Measurements from ENCODE around the gene POU3F1. TPM values are rescaled to one million over a fixed set of nuclear protein-coding genes. Genes with fewer than 3 reads are reported as not detected.
A peak's percentile ranks its signal among the peaks of the same experiment; 100 is the strongest.

Gene POU3F1
- total and polyA plus RNA-seq, 2 of the 4 experiments (the other 2 are of a cell fraction): not detected

DNA sequence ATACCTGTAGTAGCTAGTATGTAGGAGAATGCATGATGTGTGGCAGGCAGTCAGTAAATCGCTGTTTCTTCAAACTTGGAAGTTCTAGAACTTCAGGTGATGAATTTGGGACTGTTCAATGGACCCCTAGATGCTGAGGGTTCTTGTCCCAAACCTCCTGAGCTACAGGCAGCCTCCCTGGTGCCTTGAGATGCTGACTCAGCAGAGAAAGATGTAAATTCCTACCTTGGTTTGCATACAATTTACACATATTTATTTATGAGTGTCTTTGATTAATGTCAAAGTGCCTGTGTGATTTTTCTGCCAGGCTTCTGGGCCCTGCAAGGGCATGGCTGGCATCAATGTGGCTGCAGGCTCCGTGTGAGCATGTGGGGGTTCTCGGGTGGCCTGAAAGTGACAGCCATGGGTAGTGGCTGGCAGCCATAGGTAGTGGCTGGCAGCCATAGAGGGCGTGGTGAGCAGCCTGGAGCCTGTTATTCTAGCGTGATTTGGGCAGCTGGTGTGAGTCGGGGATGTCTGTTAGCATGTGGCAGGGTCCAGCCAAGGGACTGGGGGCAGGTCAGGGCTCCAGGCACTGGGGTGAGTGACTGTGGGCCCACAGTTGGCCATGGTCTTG is 13.2 kb upstream of the POU3F1 start:
- H3K23ac ChIP-seq (ENCODE audit: low read depth, low read length): no peak overlapping the region
- H3K4me2 ChIP-seq (ENCODE audit: low read depth, low read length): no peak overlapping the region
- peaks cover 20% of the 10 kb centered on the region for H3K27me3 ChIP-seq (ENCODE audit: control insufficient read depth, insufficient read depth, low read length)
- no peak overlapping the region for H4K8ac ChIP-seq (ENCODE audit: low read depth in 2 of 2, low read length in 2 of 2)
- no peak for TF ChIP-seq RAD21 (IDR thresholded peaks at IDR 0.05; ENCODE audit: low read length)
- TF ChIP-seq CEBPB (IDR thresholded peaks at IDR 0.05; ENCODE audit: low read depth, low read length): no peak
- peak; percentile 89 for TF ChIP-seq MAFK (IDR thresholded peaks at IDR 0.05; ENCODE audit: low read depth, low read length)
- ChIA-PET CTCF (interaction anchor here (1.0 kb wide), 1 partner anchor 12 kb away, joined by 3 read pairs; no protein-coding TSS in a partner anchor), POLR2A (ENCODE audit: unreplicated experiment) (no interaction called here)
- no peak overlapping the region for H3K14ac ChIP-seq (replicated peaks; ENCODE audit: low read depth, low read length)
- H3K4ac ChIP-seq (ENCODE audit: low read depth, low read length): no peak overlapping the region
- no peaks in the 10 kb centered on the region for H3K9me1 ChIP-seq (ENCODE audit: insufficient read depth, low read length)
- H3K18ac ChIP-seq (ENCODE audit: low read depth, low read length): no peak overlapping the region
- no peaks in the 10 kb centered on the region for H3K79me1 ChIP-seq (ENCODE audit: low read depth in 1 of 2, low read length in 2 of 2)
- H2BK20ac ChIP-seq (ENCODE audit: low read depth, low read length): no peak overlapping the region
- ATAC-seq (ENCODE audit: low read depth) (no peak), DNase-seq (no peak)
- no peak overlapping the region for H2BK120ac ChIP-seq (ENCODE audit: low read depth, low read length)
- H3K4me1 ChIP-seq (ENCODE audit: control insufficient read depth, insufficient read depth, low read length): no peaks in the 10 kb centered on the region
- no peak overlapping the region for H2AK5ac ChIP-seq (ENCODE audit: low read depth, low read length)
- no peak overlapping the region for H2AFZ ChIP-seq (replicated peaks; ENCODE audit: low read length, poor library complexity)
- H4K5ac ChIP-seq (ENCODE audit: low read depth, low read length): no peak overlapping the region
- no peak overlapping the region for H3K4me3 ChIP-seq (ENCODE audit: insufficient read depth, low read depth, low read length)
- H4K20me1 ChIP-seq (ENCODE audit: insufficient read depth, low read length): no peaks in the 10 kb centered on the region
- no peak overlapping the region for H4K91ac ChIP-seq (ENCODE audit: insufficient read depth, low read depth, low read length)
- H3K9me3 ChIP-seq (ENCODE audit: control insufficient read depth, insufficient read depth, low read length): no peaks in the 10 kb centered on the region
- H2AK9ac ChIP-seq (replicated peaks; ENCODE audit: low read depth, low read length, poor library complexity): no peak overlapping the region
- H3K36me3 ChIP-seq (ENCODE audit: control insufficient read depth, insufficient read depth, low read length): no peaks in the 10 kb centered on the region
- no peak overlapping the region for H3K56ac ChIP-seq (ENCODE audit: extremely low read depth, insufficient read depth, low read length)
- H2BK15ac ChIP-seq (ENCODE audit: low read depth, low read length): no peak overlapping the region
- 30% methylated on average over 3 of the region's 6 CpGs; no CpG with 5 or more reads in 1 of the 2 experiments for WGBS, 2 experiments (ENCODE audit: extremely low coverage in 2 of 2, insufficient read length in 1 of 2)
- dilution Hi-C loops (cut with HindIII; ENCODE audit: low sequenced_read_pairs, unreplicated experiment) (no loop called here), intact Hi-C loops (cut with micrococcal nuclease) (no loop called here), in situ Hi-C loops (cut with MboI; ENCODE audit: low sequenced_read_pairs) (no loop called here)
- no TSS peak for BruUV-seq (replicated peaks)
- H3K27ac ChIP-seq (ENCODE audit: insufficient read depth, low read length): no peak overlapping the region
- no peak overlapping the region for H3K9ac ChIP-seq (ENCODE audit: low read depth, low read length)
- H2BK5ac ChIP-seq (ENCODE audit: low read depth, low read length, poor library complexity, severe bottlenecking): no peak overlapping the region
